AG04449 (cell line): ENCODE data around the gene AKAP6.

Source experiments
- CTCF ChIA-PET: fragments of 350-600 bp; formaldehyde crosslinking; extraction: SDS; loops from one replicate; lab custom pipeline; 2021; ENCODE audit warnings: antibody characterized with exemption; lab: Yijun Ruan, JAX
- POLR2A ChIA-PET: fragments of 400-600, 350-600 bp; formaldehyde crosslinking; extraction: SDS; loops from one replicate; lab custom pipeline; 2020; ENCODE audit warnings: antibody characterized with exemption, inconsistent platforms; lab: Yijun Ruan, JAX
- DNase-seq: peaks from one replicate; pipeline ENCODE4 v3.0.0-alpha.2; 2010; ENCODE audit warnings: low read depth, low spot score
- H3K4me3 ChIP-seq: 2 replicates; pipeline ENCODE4 v1.5.1; 2011; ENCODE audit warnings: low read depth, mild to moderate bottlenecking, control low read depth, low read length
- TF ChIP-seq, protein P1 (sequence below): IDR thresholded peaks from one replicate; pipeline ENCODE4 v1.5.1; 2011; ENCODE audit warnings: mild to moderate bottlenecking, moderate library complexity, low read length, control low read depth, inconsistent platforms; ENCODE audit not compliant: insufficient read depth; ENCODE audit errors: missing control alignments

Gene AKAP6

GRCh38 chr14:32656601-32657000 lies 327.5 kb downstream of the AKAP6 start:
- DNase-seq = no peak
- H3K4me3 ChIP-seq = no peak overlapping the region
- CTCF ChIA-PET = interaction anchor here (1.1 kb wide), 1 partner anchor 10 kb away, joined by 3 read pairs; no protein-coding TSS in a partner anchor
- POLR2A ChIA-PET = no interaction called here
- TF ChIP-seq, protein P1, sequence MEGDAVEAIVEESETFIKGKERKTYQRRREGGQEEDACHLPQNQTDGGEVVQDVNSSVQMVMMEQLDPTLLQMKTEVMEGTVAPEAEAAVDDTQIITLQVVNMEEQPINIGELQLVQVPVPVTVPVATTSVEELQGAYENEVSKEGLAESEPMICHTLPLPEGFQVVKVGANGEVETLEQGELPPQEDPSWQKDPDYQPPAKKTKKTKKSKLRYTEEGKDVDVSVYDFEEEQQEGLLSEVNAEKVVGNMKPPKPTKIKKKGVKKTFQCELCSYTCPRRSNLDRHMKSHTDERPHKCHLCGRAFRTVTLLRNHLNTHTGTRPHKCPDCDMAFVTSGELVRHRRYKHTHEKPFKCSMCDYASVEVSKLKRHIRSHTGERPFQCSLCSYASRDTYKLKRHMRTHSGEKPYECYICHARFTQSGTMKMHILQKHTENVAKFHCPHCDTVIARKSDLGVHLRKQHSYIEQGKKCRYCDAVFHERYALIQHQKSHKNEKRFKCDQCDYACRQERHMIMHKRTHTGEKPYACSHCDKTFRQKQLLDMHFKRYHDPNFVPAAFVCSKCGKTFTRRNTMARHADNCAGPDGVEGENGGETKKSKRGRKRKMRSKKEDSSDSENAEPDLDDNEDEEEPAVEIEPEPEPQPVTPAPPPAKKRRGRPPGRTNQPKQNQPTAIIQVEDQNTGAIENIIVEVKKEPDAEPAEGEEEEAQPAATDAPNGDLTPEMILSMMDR = no peak

DNA sequence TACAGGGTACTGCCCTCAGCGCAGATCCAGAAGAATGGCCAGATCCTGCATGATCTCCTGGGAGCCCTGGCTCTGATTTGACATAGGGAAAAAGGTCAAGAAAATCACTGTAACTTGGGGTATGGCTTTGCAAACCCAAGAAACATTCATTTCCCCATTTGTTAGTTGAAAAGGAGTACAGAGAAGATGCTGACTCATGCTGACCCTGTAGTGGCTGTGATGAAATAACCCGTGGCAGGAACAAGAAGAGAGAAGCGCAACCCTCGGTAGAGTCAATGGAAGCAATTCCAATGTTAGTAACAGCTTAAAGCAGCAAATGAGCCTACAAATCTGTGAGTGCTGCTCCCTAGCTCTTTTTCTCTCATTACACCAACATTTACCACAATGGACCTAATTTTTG lies 328.0 kb downstream of the AKAP6 start:
- ChIA-PET POLR2A (no interaction called here), CTCF (interaction anchor here (1.1 kb wide), 1 partner anchor 9 kb away, joined by 3 read pairs; no protein-coding TSS in a partner anchor)
- H3K4me3 ChIP-seq = no peak overlapping the region
- TF ChIP-seq, protein P1 = no peak
- peak; percentile 41 for DNase-seq

- ChIA-PET CTCF (no interaction called here), POLR2A (no interaction called here)
- no peak overlapping the region for H3K4me3 ChIP-seq
- TF ChIP-seq, protein P1 = no peak
- DNase-seq = no peak
These were observed 332.1 kb downstream of the AKAP6 start for GRCh38 chr14:32661216-32661615.

DNA sequence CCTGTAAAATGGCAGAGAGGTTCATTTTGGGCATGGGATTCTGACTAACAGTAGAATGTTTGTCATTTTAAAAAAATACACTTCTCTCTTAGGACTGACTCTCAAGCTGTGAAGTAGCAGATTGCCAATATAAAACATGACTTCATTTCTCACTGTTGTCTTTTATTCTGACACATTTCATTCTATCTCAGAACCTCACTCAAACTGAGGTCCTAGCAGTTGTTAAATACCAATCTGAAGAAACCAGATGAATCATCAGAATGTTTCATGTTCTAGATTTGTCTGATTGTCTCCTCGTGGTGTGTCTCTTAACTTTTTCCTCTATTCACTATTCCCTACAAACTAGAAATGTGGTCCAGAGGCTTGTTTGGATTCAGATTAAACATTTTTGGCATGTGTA lies 333.1 kb downstream of the AKAP6 start:
- TF ChIP-seq, protein P1 = no peak
- POLR2A ChIA-PET = no interaction called here
- no peak for DNase-seq
- CTCF ChIA-PET = no interaction called here
- no peak overlapping the region for H3K4me3 ChIP-seq

DNA sequence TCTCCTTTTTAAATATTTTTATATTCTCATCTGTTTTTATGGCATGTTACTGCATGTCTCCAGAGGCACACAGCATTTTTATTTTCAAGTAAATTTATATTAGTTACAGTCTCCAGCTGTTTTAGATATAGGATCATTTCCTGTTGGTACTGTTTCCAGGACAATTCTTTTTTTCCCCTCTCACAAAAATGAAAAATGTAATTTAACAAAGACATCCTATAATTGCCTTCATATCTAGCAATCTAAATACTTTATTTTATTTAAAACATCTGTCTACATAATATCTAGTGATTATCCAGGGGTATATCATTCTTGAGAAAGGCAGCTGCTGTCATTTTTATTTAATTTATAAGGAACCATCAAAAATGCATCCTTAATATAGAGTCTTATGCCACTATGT lies 337.2 kb downstream of the AKAP6 start:
- TF ChIP-seq, protein P1 = no peak
- no peak overlapping the region for H3K4me3 ChIP-seq
- no peak for DNase-seq
- ChIA-PET CTCF (interaction anchor here (1.2 kb wide), 1 partner anchor 9 kb away, joined by 3 read pairs; no protein-coding TSS in a partner anchor), POLR2A (no interaction called here)

DNA sequence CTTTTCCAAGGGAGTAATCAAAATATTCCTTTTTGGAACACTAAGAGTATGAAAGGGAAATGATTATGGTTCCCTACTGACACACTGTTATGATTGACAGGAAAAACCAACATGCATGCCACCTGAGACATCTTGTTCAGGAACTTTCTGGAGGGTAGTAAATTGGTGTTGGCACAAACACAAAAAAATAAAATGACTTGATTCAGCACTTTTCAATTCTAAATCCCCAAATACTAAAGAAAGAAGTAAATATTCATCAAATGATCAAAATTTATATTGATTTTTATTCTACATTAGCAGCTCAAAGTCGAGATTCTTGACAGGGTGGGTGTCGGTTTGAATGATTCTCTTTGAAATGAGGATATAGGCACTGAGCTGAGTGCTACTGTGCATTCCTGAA lies 338.2 kb downstream of the AKAP6 start:
- no peak overlapping the region for H3K4me3 ChIP-seq
- no peak for DNase-seq
- ChIA-PET POLR2A (no interaction called here), CTCF (no interaction called here)
- TF ChIP-seq, protein P1 = no peak
